Measurements from ENCODE around the gene IFNG. TPM values are rescaled to one million over a fixed set of nuclear protein-coding genes. Genes with fewer than 3 reads are reported as not detected.
A peak's percentile ranks its signal among the peaks of the same experiment; 100 is the strongest.
"Not testable (repeated sequence)": the region's sequence is repeated elsewhere in the genome, so short reads cannot be mapped to it uniquely, and the experiment has no call there.

Gene IFNG
- total RNA-seq (2014; rRNA removed; shearing (Covaris generic)): not detected in 2 replicates
- polyA plus RNA-seq (2015; cell fraction: cytosol; rRNA removed): not detected in 2 replicates
- polyA plus RNA-seq (2015; cell fraction: nucleus; rRNA removed): not detected in 2 replicates

GRCh38 chr12:68159681-68160304 is at the start of gene IFNG:
TSS of gene IFNG (minus strand) at chr12:68159740. CDS start at chr12:68159615, 125 bp downstream.
- in situ Hi-C loops (cut with HindIII; ENCODE audit: low pct_unique_long_range_greater_than_20kb, low sequenced_read_pairs): no loop called here

GRCh38 chr12:68209048-68209728 is 49.6 kb upstream of the IFNG start:
- in situ Hi-C loops (cut with HindIII; ENCODE audit: low pct_unique_long_range_greater_than_20kb, low sequenced_read_pairs); DNase-seq (ENCODE audit: low read depth, low spot score): not testable (repeated sequence)

More at GRCh38 chr12:68159681-68160304, at the start of gene IFNG:
- DNase-seq (ENCODE audit: low read depth, low spot score): no peak

- no peak for DNase-seq (ENCODE audit: low read depth, low spot score)
- in situ Hi-C loops (cut with HindIII; ENCODE audit: low pct_unique_long_range_greater_than_20kb, low sequenced_read_pairs): no loop called here
Measured at GRCh38 chr12:68207276-68207675, 47.7 kb upstream of the IFNG start.

- in situ Hi-C loops (cut with HindIII; ENCODE audit: low pct_unique_long_range_greater_than_20kb, low sequenced_read_pairs): no loop called here
- DNase-seq (ENCODE audit: low read depth, low spot score): no peak
Measured at GRCh38 chr12:68206446-68206845, 46.9 kb upstream of the IFNG start.

- in situ Hi-C loops (cut with HindIII; ENCODE audit: low pct_unique_long_range_greater_than_20kb, low sequenced_read_pairs): no loop called here
Measured at GRCh38 chr12:68203460-68203875, 43.9 kb upstream of the IFNG start.

GRCh38 chr12:68200854-68201253 is 41.3 kb upstream of the IFNG start:
- no peak for DNase-seq (ENCODE audit: low read depth, low spot score)
- in situ Hi-C loops (cut with HindIII; ENCODE audit: low pct_unique_long_range_greater_than_20kb, low sequenced_read_pairs): no loop called here

More at GRCh38 chr12:68203460-68203875, 43.9 kb upstream of the IFNG start:
- no peak for DNase-seq (ENCODE audit: low read depth, low spot score)

GRCh38 chr12:68199127-68199526 is 39.6 kb upstream of the IFNG start:
- DNase-seq (ENCODE audit: low read depth, low spot score): no peak
- in situ Hi-C loops (cut with HindIII; ENCODE audit: low pct_unique_long_range_greater_than_20kb, low sequenced_read_pairs): no loop called here

- in situ Hi-C loops (cut with HindIII; ENCODE audit: low pct_unique_long_range_greater_than_20kb, low sequenced_read_pairs): no loop called here
Measured at GRCh38 chr12:68198507-68199086, 39.1 kb upstream of the IFNG start.

GRCh38 chr12:68190301-68190700 is 30.8 kb upstream of the IFNG start:
- no peak for DNase-seq (ENCODE audit: low read depth, low spot score)
- in situ Hi-C loops (cut with HindIII; ENCODE audit: low pct_unique_long_range_greater_than_20kb, low sequenced_read_pairs): no loop called here

More at GRCh38 chr12:68198507-68199086, 39.1 kb upstream of the IFNG start:
- DNase-seq (ENCODE audit: low read depth, low spot score): no peak

- in situ Hi-C loops (cut with HindIII; ENCODE audit: low pct_unique_long_range_greater_than_20kb, low sequenced_read_pairs): no loop called here
- peak; percentile 27 for DNase-seq (ENCODE audit: low read depth, low spot score)
Measured at GRCh38 chr12:68189821-68190242, 30.3 kb upstream of the IFNG start.

GRCh38 chr12:68185598-68185997 is 26.1 kb upstream of the IFNG start:
- in situ Hi-C loops (cut with HindIII; ENCODE audit: low pct_unique_long_range_greater_than_20kb, low sequenced_read_pairs): no loop called here
- no peak for DNase-seq (ENCODE audit: low read depth, low spot score)

GRCh38 chr12:68180792-68181744 is 21.5 kb upstream of the IFNG start:
- in situ Hi-C loops (cut with HindIII; ENCODE audit: low pct_unique_long_range_greater_than_20kb, low sequenced_read_pairs): no loop called here
- DNase-seq (ENCODE audit: low read depth, low spot score): no peak

- in situ Hi-C loops (cut with HindIII; ENCODE audit: low pct_unique_long_range_greater_than_20kb, low sequenced_read_pairs): no loop called here
- no peak for DNase-seq (ENCODE audit: low read depth, low spot score)
Measured at GRCh38 chr12:68178774-68179439, 19.4 kb upstream of the IFNG start.

- no peak for DNase-seq (ENCODE audit: low read depth, low spot score)
- in situ Hi-C loops (cut with HindIII; ENCODE audit: low pct_unique_long_range_greater_than_20kb, low sequenced_read_pairs): no loop called here
Measured at GRCh38 chr12:68178184-68178583, 18.6 kb upstream of the IFNG start.

GRCh38 chr12:68177562-68177961 is 18.0 kb upstream of the IFNG start:
- in situ Hi-C loops (cut with HindIII; ENCODE audit: low pct_unique_long_range_greater_than_20kb, low sequenced_read_pairs): no loop called here
- DNase-seq (ENCODE audit: low read depth, low spot score): no peak

GRCh38 chr12:68176257-68176656 is 16.7 kb upstream of the IFNG start:
- DNase-seq (ENCODE audit: low read depth, low spot score): no peak
- in situ Hi-C loops (cut with HindIII; ENCODE audit: low pct_unique_long_range_greater_than_20kb, low sequenced_read_pairs): no loop called here

GRCh38 chr12:68175557-68176061 is 16.1 kb upstream of the IFNG start:
- DNase-seq (ENCODE audit: low read depth, low spot score): no peak
- in situ Hi-C loops (cut with HindIII; ENCODE audit: low pct_unique_long_range_greater_than_20kb, low sequenced_read_pairs): no loop called here

Data from SK-MEL-5 (cell line).